ENCODE results near the gene CDA. TPM values are rescaled to one million over a fixed set of nuclear protein-coding genes. Genes with fewer than 3 reads are reported as not detected.

The CDA gene
- polyA plus RNA-seq, 1 of the 3 experiments (the other 2 are of a cell fraction), result 0.12 TPM

DNA sequence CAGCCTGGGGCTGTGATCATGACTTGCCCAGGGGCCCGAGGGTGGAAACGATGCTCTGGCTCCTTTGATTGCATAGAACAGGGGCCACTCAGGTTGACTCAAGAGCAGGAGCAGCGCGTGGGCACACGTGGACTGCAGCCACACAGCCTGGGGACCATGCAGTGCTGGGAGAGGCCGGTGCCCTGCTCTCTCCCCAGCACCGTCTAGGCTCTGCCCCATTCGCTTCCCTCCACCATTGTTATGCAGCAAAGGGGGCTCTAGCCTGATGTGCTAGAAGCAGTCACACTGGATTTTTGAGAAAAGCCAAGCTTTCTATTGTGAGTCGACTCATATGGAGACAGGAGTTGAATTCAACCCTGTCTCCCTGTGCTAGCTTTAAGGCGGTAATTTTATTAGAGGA, 53.1 kb downstream of the CDA start:
- DNase-seq, result no peak
- Histone ChIP-seq H3K79me2 (ENCODE audit: insufficient read depth) (no peaks in the 10 kb centered on the region), H4K20me1 (ENCODE audit: insufficient read depth) (no peaks in the 10 kb centered on the region), H3K27me3 (ENCODE audit: insufficient read depth) (no peaks in the 10 kb centered on the region), H3K9me3 (no peaks in the 10 kb centered on the region), H3K4me2 (no peak overlapping the region), H3K9ac (no peak overlapping the region), H3F3A (replicated peaks; ENCODE audit: insufficient read depth) (no peaks in the 10 kb centered on the region), H2AFZ (ENCODE audit: low read depth) (no peak overlapping the region), H3K27ac (ENCODE audit: low read depth in 2 of 2, low read length in 1 of 2) (no peak overlapping the region), H3K4me1 (ENCODE audit: control insufficient read depth in 1 of 2, insufficient read depth in 2 of 2, low read depth in 1 of 2, low read length in 1 of 2) (no peaks in the 10 kb centered on the region), H3K9me2 (no peaks in the 10 kb centered on the region), H3K36me3 (replicated peaks in 1 of 2; ENCODE audit: control insufficient read depth in 1 of 2, insufficient read depth in 2 of 2, low read length in 1 of 2) (peaks cover 13 to 21% of the 10 kb centered on the region in 2 experiments), H3K4me3 (ENCODE audit: low read depth in 2 of 2, low read length in 1 of 2) (no peak overlapping the region)
- TF ChIP-seq RFX5 (IDR thresholded peaks at IDR 0.05; ENCODE audit: low read length), result no peak
- no peak for TF ChIP-seq FOSL2 (IDR thresholded peaks at IDR 0.05; ENCODE audit: borderline replicate concordance, low read depth)
- TF ChIP-seq GABPA (IDR thresholded peaks at IDR 0.05; ENCODE audit: low read depth), result no peak
- no peak for TF ChIP-seq SIN3A (IDR thresholded peaks at IDR 0.05; ENCODE audit: borderline replicate concordance, low read depth, low read length)
- TF ChIP-seq, protein P1, sequence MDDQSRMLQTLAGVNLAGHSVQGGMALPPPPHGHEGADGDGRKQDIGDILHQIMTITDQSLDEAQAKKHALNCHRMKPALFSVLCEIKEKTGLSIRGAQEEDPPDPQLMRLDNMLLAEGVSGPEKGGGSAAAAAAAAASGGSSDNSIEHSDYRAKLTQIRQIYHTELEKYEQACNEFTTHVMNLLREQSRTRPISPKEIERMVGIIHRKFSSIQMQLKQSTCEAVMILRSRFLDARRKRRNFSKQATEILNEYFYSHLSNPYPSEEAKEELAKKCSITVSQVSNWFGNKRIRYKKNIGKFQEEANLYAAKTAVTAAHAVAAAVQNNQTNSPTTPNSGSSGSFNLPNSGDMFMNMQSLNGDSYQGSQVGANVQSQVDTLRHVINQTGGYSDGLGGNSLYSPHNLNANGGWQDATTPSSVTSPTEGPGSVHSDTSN (IDR thresholded peaks at IDR 0.05), result no peak
- no peak for TF ChIP-seq ELF1 (IDR thresholded peaks at IDR 0.05)
- TF ChIP-seq MXI1 (IDR thresholded peaks at IDR 0.05; ENCODE audit: low read depth, low read length), result no peak
- TF ChIP-seq RAD21 (IDR thresholded peaks at IDR 0.05; ENCODE audit: low read length), result no peak
- CTCF ChIA-PET, result interaction anchor here (0.9 to 4.8 kb wide), 10 partner anchors 8 to 125 kb away, joined by 3 to 35 read pairs (median 10); partner anchors contain the start of genes DDOST and PINK1
- 80% methylated on average over 10 of the region's 10 CpGs for WGBS (ENCODE audit: low lambda C conversion rate)
- POLR2A ChIA-PET, result no interaction called here

DNA sequence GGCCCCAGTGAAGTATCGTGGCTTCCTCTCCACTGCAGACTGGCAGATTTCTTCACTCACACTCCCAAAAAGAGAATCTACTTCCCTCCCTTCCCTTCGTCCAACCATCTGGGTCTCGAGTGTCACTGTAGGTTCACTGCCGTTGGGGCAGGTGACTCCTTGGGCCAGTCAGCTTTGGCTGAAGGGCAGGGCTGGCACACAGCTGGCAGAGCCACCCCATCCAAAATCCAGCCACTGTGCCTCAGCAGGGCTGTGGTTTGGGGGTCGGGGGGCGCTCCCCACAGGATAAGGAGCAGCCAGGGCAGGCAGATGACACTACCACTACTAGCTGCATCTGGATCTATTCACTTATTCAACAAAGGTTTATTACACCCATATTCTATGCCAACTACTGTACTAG, 54.2 kb downstream of the CDA start:
- Histone ChIP-seq H3K4me2 (no peak overlapping the region), H3K36me3 (replicated peaks in 1 of 2; ENCODE audit: control insufficient read depth in 1 of 2, insufficient read depth in 2 of 2, low read length in 1 of 2) (peaks cover 13 to 22% of the 10 kb centered on the region in 2 experiments), H3K4me3 (ENCODE audit: low read depth in 2 of 2, low read length in 1 of 2) (no peak overlapping the region), H3K9me3 (no peaks in the 10 kb centered on the region), H4K20me1 (ENCODE audit: insufficient read depth) (no peaks in the 10 kb centered on the region), H3K9ac (no peak overlapping the region), H3K27me3 (ENCODE audit: insufficient read depth) (no peaks in the 10 kb centered on the region), H3F3A (replicated peaks; ENCODE audit: insufficient read depth) (no peaks in the 10 kb centered on the region), H3K27ac (ENCODE audit: low read depth in 2 of 2, low read length in 1 of 2) (no peak overlapping the region), H2AFZ (ENCODE audit: low read depth) (no peak overlapping the region), H3K79me2 (ENCODE audit: insufficient read depth) (no peaks in the 10 kb centered on the region), H3K4me1 (ENCODE audit: control insufficient read depth in 1 of 2, insufficient read depth in 2 of 2, low read depth in 1 of 2, low read length in 1 of 2) (no peaks in the 10 kb centered on the region), H3K9me2 (no peaks in the 10 kb centered on the region)
- CTCF ChIA-PET, result interaction anchor here (0.9 kb wide), 1 partner anchor 9 kb away, joined by 3 read pairs; no protein-coding TSS in a partner anchor
- 55% methylated on average over 6 of the region's 6 CpGs for WGBS (ENCODE audit: low lambda C conversion rate)
- no peak for DNase-seq
- TF ChIP-seq, protein P2, sequence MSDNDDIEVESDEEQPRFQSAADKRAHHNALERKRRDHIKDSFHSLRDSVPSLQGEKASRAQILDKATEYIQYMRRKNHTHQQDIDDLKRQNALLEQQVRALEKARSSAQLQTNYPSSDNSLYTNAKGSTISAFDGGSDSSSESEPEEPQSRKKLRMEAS (IDR thresholded peaks at IDR 0.05; ENCODE audit: low read depth), result no peak
- no peak for TF ChIP-seq MEF2A (IDR thresholded peaks at IDR 0.05; ENCODE audit: borderline replicate concordance, low read depth)
- no peak for TF ChIP-seq RFX5 (IDR thresholded peaks at IDR 0.05; ENCODE audit: low read length)
- TF ChIP-seq RXRA (IDR thresholded peaks at IDR 0.05; ENCODE audit: borderline replicate concordance, low read depth), result no peak
- TF ChIP-seq YY1 (IDR thresholded peaks at IDR 0.05; ENCODE audit: low read depth), result no peak
- TF ChIP-seq FOXJ3 (CRISPR knock-in tag; IDR thresholded peaks at IDR 0.05), result no peak
- no peak for TF ChIP-seq POLR2AphosphoS5 (IDR thresholded peaks at IDR 0.05; ENCODE audit: low read depth, low read length)
- TF ChIP-seq ELF1 (IDR thresholded peaks at IDR 0.05), result no peak
- POLR2A ChIA-PET, result no interaction called here
